GM10847 (cell line): Measurements from ENCODE around the gene BCL2.

ENCODE experiments used
- POLR2A ChIP-seq: IDR thresholded peaks from 2 replicates; pipeline ENCODE4 v1.6.1; 2011; ENCODE audit not compliant: insufficient read length; ENCODE audit errors: extremely low read depth

BCL2 gene

GRCh38 chr18:63224630-63225029, 94.9 kb downstream of the BCL2 start:
- TF ChIP-seq POLR2A = no peak

- no peak for TF ChIP-seq POLR2A
Observed at GRCh38 chr18:63223837-63224236, 95.7 kb downstream of the BCL2 start.

GRCh38 chr18:63220903-63221302, 98.7 kb downstream of the BCL2 start:
- TF ChIP-seq POLR2A = no peak

GRCh38 chr18:63218472-63218871, 101.1 kb downstream of the BCL2 start:
- no peak for TF ChIP-seq POLR2A

GRCh38 chr18:63216516-63217311, 102.9 kb downstream of the BCL2 start:
- no peak for TF ChIP-seq POLR2A

- TF ChIP-seq POLR2A = no peak
Observed at GRCh38 chr18:63213936-63214671, 105.5 kb downstream of the BCL2 start.

- no peak for TF ChIP-seq POLR2A
Observed at GRCh38 chr18:63213331-63213900, 106.2 kb downstream of the BCL2 start.

GRCh38 chr18:63210521-63210920, 109.0 kb downstream of the BCL2 start:
- no peak for TF ChIP-seq POLR2A

GRCh38 chr18:63208676-63209075, 110.9 kb downstream of the BCL2 start:
- TF ChIP-seq POLR2A = no peak

- no peak for TF ChIP-seq POLR2A
Observed at GRCh38 chr18:63207835-63208234, 111.7 kb downstream of the BCL2 start.

GRCh38 chr18:63207143-63207790, 112.3 kb downstream of the BCL2 start:
- no peak for TF ChIP-seq POLR2A

GRCh38 chr18:63206433-63207142, 113.0 kb downstream of the BCL2 start:
- no peak for TF ChIP-seq POLR2A

- no peak for TF ChIP-seq POLR2A
Observed at GRCh38 chr18:63205791-63206252, 113.7 kb downstream of the BCL2 start.

- no peak for TF ChIP-seq POLR2A
Observed at GRCh38 chr18:63203497-63203896, 116.1 kb downstream of the BCL2 start.

- TF ChIP-seq POLR2A = no peak
Observed at GRCh38 chr18:63202828-63203227, 116.7 kb downstream of the BCL2 start.
